ENCODE measurements around the gene RASGRP4.
A peak's percentile ranks its signal among the peaks of the same experiment; 100 is the strongest.
"Not testable (repeated sequence)": the region's sequence is repeated elsewhere in the genome, so short reads cannot be mapped to it uniquely, and the experiment has no call there.

Gene RASGRP4

DNA sequence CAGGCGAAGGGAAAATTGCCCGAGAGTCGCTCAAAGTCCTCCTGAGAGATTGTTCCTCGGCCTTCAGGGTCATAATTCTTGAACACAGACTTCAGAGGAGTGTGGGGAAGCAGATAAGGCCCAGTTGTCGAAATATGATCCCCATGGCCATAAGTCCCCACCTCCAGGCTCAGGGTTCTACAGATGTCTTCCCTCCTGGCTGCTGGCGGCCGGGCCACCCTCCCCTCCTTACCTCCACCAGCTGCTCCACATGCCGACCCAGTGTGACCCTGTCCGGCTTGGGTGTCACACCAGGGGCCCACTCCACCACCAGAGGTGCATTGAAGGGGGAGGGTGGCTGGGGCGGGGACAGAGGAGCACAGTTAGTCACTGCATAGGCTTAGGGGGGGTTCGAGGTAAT is 13.1 kb downstream of the RASGRP4 start:
- no peak for DNase-seq

DNA sequence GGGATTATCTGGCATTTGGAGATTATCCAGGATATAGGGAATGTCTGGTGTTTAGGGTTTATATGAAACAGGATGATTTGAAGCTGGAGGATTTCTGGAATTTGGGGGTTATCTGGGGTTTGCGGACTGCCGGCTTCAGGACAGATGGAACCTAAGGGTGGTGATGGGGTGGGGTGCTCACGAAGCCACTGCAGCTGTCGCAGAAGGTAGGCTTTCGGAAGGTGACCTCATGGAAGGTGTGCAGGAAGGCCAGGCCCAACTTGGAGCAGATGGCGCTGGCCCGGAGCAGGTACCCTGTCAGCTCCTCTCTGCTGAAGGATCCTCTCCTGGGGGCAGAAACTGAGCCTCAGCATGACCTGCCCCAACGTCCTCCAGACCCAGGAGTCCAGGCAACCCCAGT is 13.5 kb downstream of the RASGRP4 start:
- DNase-seq: no peak

DNA sequence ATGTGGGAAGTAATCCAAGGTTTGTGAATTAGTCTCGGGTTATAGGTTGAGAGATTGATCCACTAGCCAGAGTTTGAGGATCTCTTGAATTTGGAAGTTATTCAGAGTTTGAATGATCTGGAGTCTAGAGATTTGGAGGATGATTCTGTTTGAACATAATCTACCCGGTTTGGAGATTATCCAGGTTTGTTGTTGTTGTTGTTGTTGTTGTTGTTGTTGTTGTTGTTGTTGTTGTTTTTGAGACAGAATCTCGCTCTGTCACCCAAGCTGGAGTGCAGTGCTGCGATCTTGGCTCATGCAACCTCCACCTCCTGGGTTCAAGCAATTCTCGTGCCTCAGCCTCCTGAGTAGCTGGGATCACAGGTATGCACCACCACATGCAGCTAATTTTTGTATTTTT is 14.1 kb downstream of the RASGRP4 start:
- not testable (repeated sequence) for DNase-seq

DNA sequence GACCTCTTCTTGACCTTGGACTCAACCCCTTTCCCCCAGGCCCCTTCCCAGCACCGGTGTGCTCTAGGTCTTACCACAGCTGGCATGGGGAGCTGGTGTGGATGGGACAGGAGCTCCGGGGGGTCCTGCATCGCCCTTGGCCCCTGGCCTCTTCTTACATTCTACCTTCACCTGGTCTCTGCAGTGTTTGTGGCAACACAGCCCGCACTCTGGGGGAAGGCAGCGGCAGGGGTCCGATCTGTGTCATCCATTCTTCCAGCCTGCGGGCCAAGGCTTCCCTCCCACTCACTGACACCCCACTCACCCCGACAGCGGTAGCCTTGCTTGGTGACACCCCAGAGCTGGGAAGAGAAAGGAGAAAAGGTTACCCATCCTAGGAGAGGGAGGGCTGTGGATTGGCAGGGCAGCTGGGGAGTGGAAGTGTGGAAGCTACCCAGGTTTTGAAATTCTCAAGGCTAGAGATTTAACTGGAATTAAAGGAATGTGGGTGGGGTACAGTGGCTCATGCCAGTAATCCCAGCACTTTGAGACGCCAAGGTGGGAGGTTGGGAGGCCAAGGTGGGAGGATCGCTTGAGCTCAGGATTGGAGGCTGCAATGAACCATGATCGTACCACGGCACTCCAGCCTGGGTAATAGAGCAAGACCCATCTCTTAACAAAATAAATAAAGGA is 14.8 kb downstream of the RASGRP4 start:
- no peak for DNase-seq

DNA sequence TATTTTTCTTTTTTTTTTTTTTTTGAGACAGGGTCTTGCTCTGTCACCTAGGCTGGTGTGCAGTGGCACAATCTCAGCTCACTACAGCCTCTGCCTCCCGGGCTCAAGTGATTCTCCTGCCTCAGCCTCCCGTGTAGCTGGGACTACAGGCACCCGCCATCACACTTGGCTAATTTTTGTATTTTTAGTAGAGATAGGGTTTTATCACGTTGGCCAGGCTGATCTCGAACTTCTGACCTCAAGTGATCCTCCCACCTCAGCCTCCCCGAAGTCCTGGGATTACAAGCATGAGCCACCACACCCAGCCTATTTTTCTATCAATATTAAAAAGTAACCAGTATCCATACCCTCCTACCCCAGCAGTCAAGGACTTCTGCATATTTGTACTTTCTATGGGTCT is 15.6 kb downstream of the RASGRP4 start:
- DNase-seq: not testable (repeated sequence)

DNA sequence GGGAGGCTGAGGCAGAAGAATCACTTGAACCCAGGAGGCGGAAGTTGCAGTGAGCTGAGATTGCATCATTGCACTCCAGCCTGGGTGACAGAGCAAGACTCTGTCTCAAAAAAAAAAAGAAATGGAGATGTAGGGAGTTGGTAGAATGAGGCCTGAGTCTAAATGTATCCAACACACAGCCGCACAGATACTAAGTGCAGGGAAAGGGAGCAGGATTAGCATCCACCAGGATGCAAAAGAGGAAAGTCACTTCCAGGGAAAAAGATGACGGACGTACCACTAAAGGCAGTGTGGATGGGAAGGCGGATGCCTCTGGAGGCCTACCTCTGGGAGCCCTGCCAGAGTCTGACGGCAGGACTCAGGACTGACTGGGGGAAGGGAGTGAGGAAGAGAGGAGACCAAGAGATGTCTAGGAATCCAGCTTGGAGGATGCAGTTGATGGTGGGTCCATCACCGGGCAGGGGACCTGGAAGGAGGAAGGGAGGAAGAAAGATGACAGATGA is 16.3 kb downstream of the RASGRP4 start:
- no peak for DNase-seq

DNA sequence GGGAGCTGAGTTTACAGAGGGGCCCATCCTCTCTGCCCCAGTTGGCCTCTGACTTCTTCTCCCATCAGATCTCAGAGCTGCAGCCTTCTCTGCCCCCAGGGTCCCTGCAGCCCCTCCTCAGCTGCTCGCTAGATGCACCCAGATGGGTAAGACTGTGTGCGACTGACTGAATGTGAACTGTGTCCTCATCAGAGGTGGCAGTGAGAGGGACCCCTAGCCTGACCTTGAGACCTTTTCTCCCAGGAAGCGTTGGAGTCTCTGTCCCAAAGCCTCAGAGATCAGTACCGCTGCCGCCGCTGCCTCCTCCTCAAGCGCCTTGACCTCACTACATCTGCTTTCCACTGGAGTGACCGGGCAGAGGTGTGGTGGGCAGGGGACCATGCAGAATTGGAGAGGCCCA is 20.7 kb downstream of the RASGRP4 start:
- no peak for DNase-seq

DNA sequence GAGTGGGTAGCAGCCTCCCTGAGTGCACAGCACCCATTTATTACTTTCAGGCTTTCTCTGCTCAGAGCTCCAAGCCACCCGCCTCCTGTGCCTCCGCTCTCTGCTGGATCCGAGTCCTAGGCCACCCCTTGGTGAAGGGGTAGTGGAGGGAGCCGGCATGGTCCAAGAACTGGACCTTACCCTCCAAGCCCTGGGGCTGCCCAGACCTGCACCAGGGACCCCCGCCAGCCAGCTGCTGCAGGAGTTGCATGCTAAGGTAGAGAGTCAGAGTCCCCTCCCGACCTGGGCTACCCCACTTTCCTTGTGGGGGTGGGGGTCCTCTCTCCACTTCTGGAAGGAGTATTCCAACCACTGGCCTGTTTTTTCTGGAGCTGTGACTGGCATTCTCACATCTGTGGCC is 21.2 kb downstream of the RASGRP4 start:
- no peak for DNase-seq

DNA sequence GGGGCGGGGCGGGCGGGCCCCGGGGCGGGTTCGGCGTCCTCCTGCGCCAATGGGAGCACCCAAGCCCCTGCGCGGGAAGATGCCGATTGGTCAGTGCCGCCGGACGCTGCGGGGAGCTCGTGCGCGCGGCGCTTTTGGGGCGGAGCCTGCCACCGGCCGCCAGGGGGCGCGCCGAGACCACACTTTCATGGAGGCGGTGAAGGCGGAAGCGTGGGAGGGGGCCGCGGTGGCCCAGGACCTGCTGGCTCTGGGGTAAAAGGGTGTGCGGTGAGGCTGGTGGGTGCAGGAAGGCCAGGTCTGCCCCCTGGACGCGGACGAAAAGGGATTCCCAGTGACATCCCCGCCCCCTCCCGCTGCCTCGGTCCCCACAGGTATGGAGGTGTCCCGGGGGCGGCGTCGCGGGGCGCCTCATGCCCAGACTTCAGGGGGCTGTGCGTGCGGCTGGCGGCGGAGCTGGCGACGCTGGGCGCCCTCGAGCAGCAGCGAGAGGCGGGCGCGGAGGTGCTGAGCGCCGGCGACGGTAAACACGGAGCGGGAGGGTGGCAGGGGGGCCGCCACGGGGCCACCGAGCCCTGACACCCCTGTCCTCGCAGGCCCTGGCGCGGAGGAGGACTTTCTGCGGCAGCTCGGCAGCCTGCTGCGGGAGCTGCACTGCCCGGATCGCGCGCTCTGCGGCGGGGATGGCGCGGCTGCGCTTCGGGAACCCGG is 22.9 kb downstream of the RASGRP4 start, which contains the start of gene FAM98C:
TSS of gene FAM98C (plus strand) at position 127 of the 708 bp plus-strand sequence. CDS start at position 188, 61 bp downstream.
- peak; percentile 100 for DNase-seq

DNA sequence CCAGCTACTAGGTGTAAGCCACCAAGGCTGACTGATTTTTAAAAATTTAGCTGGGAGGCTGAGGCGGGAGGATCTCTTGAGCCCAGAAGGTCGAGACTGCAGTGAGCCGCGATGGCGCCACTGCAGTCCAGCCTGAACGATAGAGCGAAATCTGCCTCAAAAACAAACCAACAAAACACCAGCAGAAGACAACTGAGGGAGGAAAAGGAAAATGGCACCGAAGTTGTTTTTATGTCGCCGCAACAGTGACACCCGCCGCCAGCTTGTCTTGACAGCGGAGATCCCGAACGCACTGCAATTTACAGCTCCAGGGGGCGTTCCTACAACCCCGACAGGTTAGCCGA is 23.4 kb downstream of the RASGRP4 start:
- no peak for DNase-seq

DNA sequence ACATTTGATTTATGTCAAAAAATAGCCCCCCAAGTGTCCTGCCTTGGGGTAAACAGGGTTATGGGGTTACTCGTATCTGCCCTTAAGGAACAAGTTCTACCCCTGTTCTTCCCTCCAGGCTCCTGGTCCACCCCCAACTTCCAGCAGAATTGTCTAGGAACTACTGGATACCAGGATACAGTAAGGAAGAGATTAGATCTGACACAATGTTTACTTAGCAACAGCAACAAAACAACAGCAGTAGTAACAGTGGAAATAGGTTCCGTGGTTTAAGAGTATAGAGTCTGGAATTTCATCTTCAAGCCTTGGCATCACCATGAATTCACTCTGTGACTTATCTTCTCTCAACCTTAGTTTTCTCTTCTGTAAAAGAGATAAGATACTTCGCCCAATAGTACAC is 24.9 kb downstream of the RASGRP4 start:
- DNase-seq: no peak

DNA sequence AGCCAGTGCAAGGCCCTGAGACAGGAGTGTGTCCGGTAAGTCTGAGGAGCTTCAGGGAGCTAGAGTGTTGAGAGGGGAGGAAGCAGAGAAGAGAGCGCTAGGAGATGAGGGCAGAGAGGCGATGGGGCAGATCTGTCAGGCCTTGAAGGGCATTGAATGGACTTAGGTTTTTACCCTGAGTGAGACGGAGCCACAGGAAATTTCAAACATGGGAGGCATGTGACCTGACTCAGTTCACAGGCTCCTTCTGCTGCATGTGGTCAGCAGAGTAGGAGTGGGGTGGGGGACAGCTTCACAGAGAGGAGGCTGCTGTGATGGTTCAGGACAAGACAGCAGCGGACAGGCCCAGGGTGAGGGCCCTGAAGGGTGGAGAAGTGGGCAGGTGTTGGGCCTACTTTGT is 25.7 kb downstream of the RASGRP4 start:
- DNase-seq: no peak

DNA sequence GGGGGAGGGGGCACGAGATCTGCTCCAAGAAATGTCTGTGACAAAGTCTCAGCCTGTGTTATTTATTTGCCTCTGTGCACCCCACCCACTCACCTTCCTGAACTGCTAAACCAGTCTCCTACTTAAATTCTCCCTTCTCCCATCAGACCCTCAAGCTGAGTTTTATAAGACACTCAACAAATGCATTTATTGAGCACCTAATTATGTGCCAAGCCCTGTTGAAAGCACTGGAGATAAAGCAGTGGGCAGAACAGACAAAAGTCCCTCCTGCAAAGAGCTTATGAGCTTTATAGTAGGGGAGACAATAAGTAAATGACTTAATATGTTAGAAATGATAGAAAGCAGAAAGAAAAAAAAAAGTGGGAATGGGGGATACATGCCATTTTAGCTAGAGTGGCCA is 26.5 kb downstream of the RASGRP4 start:
- DNase-seq: no peak

DNA sequence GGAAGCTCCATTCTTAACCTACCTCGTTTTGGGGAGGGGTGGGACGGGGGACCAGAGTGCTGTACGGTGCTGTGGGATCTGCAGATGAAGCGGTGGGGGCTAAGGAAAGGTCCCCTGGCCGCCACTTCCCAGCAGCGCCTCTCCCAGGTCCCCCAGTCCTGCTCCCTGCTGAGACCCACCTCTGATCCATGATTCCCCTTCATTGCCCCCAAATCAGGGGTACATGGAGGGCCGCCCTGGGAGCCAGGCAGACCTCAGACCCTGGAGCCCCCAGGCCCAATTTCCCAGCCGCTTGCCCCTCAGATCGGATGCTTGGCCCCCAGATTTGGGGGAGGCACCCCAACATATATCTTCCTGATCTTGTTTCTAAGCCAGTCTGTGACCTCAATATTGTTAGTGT is 26.9 kb downstream of the RASGRP4 start:
- no peak for DNase-seq

DNA sequence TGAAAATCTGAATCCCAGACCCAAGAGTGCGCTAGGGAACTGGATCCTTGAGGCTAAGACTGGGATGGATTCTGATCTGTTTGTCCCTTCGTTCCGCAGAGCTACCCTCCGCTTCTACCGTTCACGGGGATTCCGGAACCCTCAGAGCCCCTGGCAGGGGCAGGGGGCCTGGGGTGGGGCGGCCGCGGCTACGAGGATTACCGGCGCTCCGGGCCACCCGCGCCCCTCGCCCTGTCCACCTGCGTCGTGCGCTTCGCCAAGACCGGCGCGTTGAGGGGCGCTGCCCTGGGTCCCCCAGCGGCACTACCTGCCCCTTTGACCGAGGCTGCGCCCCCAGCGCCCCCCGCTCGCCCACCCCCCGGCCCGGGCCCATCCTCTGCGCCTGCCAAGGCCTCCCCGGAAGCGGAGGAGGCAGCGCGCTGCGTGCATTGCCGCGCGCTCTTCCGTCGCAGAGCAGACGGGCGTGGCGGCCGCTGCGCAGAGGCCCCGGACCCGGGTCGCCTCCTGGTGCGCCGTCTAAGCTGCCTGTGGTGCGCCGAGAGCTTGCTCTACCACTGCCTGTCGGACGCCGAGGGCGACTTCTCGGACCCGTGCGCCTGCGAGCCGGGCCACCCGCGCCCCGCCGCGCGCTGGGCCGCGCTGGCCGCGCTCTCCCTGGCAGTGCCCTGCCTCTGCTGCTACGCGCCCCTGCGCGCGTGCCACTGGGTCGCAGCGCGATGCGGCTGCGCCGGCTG is 30.5 kb downstream of the RASGRP4 start:
- no peak for DNase-seq

DNA sequence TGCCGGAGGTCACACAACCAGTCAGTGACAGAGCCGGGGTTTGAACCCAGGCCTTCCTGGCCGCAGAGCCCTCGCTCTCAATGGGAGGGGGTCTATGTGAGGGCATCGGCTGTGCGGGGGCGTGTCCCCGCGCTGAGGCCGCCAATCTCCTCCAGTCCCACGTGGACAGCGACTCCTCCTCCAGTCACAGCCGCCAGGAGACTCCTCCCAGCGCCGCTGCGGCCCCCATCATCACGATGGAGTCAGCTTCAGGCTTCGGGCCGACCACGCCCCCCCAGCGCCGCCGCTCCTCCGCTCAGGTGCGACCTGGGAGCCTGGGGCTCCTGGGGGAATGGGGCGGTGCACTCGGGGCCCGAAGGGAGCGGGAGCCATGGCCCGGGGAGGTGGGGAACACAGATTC is 31.5 kb downstream of the RASGRP4 start:
- DNase-seq: peak; percentile 64

DNA sequence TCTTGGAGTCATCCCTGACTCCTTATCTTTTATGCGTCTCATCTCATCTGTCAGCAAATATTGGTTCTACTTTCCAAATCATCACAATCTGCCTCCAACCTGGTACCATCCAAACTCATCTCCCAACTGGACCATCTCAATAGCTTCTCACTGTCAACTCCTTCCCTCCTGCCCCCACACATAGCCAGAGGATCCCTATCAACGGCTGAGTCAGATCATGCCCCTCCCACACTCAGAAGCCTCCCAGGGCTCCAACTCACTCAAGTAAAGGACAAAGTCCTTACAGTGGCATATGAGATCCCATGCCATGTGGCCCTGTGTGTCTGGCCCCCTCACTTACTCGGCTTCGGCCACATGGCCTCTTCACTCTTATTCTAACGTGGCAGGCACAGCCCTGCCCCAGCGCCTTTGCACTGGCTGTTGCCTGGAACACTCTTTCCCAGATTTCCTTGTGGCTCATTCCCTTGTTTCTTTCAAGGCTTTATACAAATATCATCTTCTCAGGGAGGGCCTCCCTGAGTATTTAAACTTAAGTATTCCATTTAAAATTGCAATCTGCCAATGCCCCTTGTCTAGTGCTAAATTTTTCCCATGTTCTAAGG is 33.2 kb downstream of the RASGRP4 start:
- no peak for DNase-seq

DNA sequence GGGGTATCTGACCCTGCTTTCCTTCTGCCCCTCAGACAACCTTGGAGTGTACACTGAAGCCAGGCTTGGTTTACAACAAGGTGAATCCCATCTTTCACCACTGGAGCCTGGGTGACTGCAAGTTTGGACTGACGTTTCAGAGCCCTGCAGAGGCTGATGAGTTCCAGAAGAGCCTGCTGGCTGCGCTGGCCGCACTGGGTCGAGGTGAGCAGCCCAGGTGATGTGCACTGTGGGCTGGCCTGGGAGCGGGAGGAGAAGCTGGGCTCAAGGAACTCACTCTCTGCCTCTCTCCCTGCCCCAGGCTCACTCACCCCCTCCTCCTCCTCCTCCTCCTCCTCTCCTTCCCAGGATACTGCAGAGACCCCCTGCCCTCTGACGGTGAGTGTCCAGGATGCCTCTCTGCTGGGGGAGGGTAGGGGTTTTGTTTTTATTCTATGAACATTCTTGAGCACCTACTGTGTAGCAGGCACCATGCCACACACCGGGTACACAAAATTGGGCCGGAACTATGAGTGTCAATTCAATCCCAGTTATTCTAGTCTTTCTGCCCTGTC is 34.0 kb downstream of the RASGRP4 start:
- DNase-seq: no peak

DNA sequence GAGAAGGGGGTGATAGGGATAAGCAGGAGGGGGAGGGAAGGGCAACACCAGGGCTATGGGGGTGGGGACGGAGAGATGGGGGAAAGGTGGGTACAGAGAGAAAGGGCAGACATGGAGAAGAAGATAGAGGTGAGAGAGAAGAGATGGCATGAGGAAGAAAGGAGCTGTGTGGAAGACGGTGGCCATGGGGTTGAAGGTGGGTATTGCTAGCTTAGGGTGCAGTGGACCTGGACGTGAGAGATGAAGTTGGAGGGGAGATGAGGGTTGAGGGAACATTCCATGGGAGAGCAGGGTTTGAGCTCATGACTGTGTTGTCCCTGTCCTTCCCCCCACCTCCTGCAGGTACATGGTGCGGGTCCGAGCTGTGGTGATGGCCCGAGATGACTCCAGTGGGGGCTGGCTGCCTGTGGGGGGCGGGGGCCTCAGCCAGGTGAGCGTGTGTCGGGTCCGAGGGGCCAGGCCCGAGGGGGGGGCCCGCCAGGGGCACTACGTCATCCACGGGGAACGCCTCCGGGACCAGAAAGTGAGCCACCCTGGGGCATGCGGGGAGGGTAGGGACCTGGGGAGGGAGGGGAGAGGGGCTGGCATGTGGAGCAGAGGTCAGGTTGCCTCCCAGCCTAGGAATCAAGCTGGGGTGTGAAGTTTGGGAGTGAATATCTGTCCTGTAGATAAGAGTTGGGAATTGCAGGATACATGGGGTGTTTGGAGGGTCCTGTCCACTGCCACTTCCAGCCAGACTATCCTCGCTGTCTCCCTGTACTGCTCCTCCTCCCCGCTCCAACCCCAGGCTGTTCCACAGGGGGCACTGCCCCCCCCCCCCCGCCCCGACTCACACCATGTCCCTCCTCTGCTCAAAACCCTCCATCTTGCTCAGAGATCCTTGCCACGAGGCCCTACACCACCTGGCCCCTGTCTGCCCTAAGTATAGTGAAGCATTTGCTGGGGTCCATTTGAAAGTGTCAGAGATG is 35.8 kb downstream of the RASGRP4 start:
- DNase-seq: no peak

DNA sequence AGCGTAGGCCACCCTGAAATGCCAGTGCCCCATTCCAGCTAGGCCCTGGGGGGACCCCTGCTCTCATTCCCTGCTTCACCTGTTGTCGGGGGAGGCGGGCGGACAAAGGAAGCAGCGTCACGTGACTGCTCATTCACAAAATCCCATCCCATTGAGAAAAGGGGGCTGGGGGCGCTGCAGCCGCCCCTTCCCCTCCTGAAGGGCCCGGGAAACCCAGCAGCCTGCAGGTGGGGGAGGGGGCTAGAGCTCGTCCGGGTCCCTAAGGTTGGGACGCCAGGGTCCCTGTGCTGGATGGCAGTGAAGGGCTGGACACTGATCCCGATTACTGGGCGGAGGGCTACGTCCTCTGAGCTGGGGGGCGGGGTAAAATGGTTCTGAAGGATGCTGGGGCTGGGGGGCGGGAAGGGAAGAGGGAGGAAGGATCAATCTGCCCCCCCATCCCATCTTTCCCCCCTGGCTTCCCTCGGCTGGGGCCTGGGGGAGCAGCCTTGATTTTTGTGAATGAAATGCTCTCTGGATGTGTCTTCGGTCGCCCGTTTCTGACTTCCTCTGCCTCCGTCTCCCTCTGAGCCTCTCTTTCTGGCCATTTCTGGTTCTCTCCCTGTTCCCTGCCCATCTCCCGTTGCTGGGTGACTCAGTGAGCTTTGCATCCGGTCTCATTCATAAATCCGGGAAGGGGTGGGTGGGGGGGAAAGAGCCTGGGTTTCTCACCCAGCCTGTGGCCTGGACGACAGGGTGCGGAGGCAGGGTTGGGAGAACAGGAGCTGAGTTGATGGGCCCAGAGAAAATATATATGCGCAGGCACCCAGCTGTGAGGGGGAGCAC is 36.7 kb downstream of the RASGRP4 start:
- DNase-seq: peak; percentile 69
